Activated CD4-positive, alpha-beta T cell treated with anti-CD3 and anti-CD28 coated beads, Interleukin-2, amount 10 ng/mL, durations not matched to agents 24 days and 14 days (primary cell): Measurements from ENCODE around the gene TRABD2B. TPM values are rescaled to one million over a fixed set of nuclear protein-coding genes. Genes with fewer than 3 reads are reported as not detected.
"Not testable (repeated sequence)": the region's sequence is repeated elsewhere in the genome, so short reads cannot be mapped to it uniquely, and the experiment has no call there.

ENCODE experiments used
- DNase-seq: peaks from one replicate; pipeline ENCODE4 v3.0.0; 2022
- H3K27ac Mint-ChIP-seq: one replicate; pipeline ENCODE4 v1.8.0; 2022; ENCODE audit warnings: mild to moderate bottlenecking, mixed read lengths
- H3K27me3 Mint-ChIP-seq: one replicate; pipeline ENCODE4 v1.8.0; 2022; ENCODE audit warnings: mixed read lengths
- H3K36me3 Mint-ChIP-seq: one replicate; pipeline ENCODE4 v1.8.0; 2022; ENCODE audit warnings: low read depth, mild to moderate bottlenecking, mixed read lengths
- H3K4me1 Mint-ChIP-seq: one replicate; pipeline ENCODE4 v1.8.0; 2021; ENCODE audit warnings: mixed read lengths
- H3K4me3 Mint-ChIP-seq: one replicate; pipeline ENCODE4 v1.8.0; 2022; ENCODE audit warnings: mild to moderate bottlenecking, moderate library complexity, mixed read lengths
- H3K9me3 Mint-ChIP-seq: one replicate; pipeline ENCODE4 v1.8.0; 2021; ENCODE audit warnings: mixed read lengths
- intact Hi-C: fragments of 100-400 bp; cut with micrococcal nuclease; formaldehyde crosslinking; loops from one replicate; pipeline ENCODE4 v1.15.1; 2023
- total RNA-seq: library from RNA; stranded (reverse); gene quantifications from 2 replicates; pipeline ENCODE4 v1.2.3, GENCODE V29; 2022

TRABD2B gene
- total RNA-seq, 1 donor from 2014 or later, result not detected

DNA sequence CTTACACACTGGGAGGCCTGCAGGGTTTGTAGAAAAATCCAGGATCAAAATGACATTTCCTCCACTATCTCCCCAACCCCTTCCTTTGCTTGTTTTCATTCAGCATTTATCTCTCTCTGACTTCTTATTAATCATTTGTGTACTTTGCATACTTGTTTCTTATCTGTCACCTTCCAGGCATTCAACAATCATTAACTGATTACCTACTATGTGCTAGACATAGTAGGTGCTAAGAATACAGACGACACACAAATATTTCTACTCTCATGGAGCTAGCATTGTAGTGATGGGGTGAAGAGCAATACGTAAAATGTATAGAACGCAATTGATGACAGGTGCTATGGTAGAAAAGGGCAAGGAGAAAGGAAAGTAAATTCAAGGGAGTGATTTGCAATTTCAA, 20.9 kb downstream of the TRABD2B start:
- H3K27me3 Mint-ChIP-seq, result peaks cover 6% of the 10 kb centered on the region
- H3K4me1 Mint-ChIP-seq, result no peaks in the 10 kb centered on the region
- intact Hi-C loops, result no loop called here
- no peaks in the 10 kb centered on the region for H3K36me3 Mint-ChIP-seq
- H3K9me3 Mint-ChIP-seq, result no peaks in the 10 kb centered on the region
- DNase-seq, result no peak
- no peak overlapping the region for H3K27ac Mint-ChIP-seq
- H3K4me3 Mint-ChIP-seq, result no peak overlapping the region

DNA sequence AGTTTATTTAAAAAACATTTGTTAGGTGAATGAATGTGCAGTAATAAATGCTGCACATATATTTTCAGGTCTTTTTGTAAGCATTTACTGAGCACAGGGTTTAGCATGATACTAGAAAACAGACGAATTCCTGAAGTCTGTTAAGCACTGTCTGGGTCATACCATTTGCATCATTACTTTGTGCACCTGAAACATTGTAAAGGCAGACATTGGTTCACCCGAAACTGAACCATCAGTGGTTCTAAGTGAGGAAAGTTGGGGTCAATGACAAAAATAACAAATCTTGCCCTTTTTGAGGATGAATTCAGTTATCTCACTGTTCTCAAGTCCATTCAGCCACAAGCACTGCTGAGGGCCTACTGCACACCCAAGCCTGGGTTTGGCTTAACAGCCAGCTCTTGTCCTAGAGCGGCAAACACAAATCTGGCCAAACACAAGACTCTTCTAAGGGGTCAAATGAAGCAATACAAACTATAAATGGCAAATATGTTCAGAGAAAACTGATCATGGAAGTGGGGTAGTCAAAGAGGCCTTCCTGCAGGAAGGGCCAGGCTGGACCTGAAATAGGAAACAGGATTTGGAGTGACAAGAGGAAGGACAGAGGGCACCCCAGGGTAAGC, 21.8 kb downstream of the TRABD2B start:
- Mint-ChIP-seq H3K4me1 (no peaks in the 10 kb centered on the region), H3K4me3 (no peak overlapping the region), H3K9me3 (no peaks in the 10 kb centered on the region), H3K27ac (no peak overlapping the region), H3K27me3 (peaks cover 6% of the 10 kb centered on the region), H3K36me3 (no peaks in the 10 kb centered on the region)
- DNase-seq, result no peak
- intact Hi-C loops, result no loop called here

DNA sequence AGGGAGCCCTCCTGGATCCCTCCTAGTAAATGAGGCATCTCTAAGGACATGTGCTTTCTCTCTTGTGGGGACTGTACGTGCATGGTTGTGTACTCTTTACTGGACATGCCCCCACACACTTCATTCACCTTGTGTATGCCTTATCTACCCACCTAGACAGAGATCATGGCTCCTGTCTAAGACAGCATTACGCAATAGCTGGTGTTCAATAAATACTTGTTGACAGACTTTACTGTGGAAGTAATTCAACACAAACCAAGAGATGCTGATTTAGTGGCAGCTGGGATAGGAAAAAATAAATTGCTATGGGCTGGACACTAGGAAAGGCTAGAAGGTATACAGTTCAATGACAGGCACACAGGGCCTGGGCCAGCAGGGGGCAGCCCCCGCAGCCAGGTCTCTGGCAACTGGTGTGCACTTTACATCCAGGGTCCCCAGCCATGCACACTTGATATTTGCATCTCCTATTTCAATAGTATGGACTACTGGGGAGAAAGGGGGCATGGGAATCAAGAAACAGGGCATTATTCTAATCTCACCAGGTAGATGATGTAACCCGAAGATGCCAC, 24.2 kb downstream of the TRABD2B start:
- Mint-ChIP-seq H3K27ac (no peak overlapping the region), H3K4me1 (no peaks in the 10 kb centered on the region), H3K4me3 (no peak overlapping the region), H3K36me3 (no peaks in the 10 kb centered on the region), H3K27me3 (peaks cover 6% of the 10 kb centered on the region), H3K9me3 (no peaks in the 10 kb centered on the region)
- intact Hi-C loops, result no loop called here
- DNase-seq, result no peak

- H3K4me3 Mint-ChIP-seq, result no peak overlapping the region
- DNase-seq, result no peak
- no peaks in the 10 kb centered on the region for H3K36me3 Mint-ChIP-seq
- no peaks in the 10 kb centered on the region for H3K4me1 Mint-ChIP-seq
- no peaks in the 10 kb centered on the region for H3K9me3 Mint-ChIP-seq
- no peak overlapping the region for H3K27ac Mint-ChIP-seq
- H3K27me3 Mint-ChIP-seq, result peaks cover 6% of the 10 kb centered on the region
- intact Hi-C loops, result no loop called here
Measured at GRCh38 chr1:47971385-47972160, 25.6 kb downstream of the TRABD2B start.

DNA sequence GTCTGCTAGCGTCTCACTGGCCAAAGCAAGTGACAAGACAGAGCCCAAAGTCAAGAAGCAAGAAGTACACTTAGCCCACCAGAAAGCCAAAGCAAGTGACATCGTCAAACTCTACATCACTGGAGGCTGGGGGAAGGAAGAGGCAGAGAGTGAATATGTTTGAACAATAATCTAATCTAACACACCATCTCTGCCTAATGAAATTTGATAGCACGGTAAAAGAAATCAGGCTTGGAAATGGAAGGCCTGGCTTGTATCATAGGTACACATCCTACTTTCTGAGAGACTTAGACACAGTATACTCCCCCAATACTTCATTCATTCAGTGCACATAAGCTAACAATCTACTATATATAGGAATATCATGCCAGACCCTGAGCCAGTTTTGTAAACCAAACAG, 26.3 kb downstream of the TRABD2B start:
- no peaks in the 10 kb centered on the region for H3K36me3 Mint-ChIP-seq
- H3K27me3 Mint-ChIP-seq, result peaks cover 6% of the 10 kb centered on the region
- intact Hi-C loops, result no loop called here
- DNase-seq, result no peak
- H3K4me1 Mint-ChIP-seq, result no peaks in the 10 kb centered on the region
- H3K27ac Mint-ChIP-seq, result no peak overlapping the region
- no peak overlapping the region for H3K4me3 Mint-ChIP-seq
- no peaks in the 10 kb centered on the region for H3K9me3 Mint-ChIP-seq

GRCh38 chr1:47969478-47969877, 27.7 kb downstream of the TRABD2B start:
- no peaks in the 10 kb centered on the region for H3K9me3 Mint-ChIP-seq
- no peak overlapping the region for H3K4me3 Mint-ChIP-seq
- intact Hi-C loops, result no loop called here

DNA sequence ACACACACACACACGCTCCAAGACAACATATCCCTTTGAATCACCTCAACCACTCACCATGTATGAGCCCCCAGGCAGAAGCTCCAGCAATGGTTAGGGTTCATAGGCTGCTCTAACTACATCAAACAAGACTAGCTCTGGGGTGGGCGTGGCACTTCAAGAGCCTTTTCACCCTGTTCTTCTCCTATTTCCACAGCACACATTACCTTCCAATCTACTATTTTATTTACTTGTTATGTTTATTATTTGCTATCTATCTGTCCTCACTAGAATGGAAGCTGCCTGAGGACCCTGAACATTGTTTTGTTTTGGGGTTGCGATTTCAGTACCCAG, 28.7 kb downstream of the TRABD2B start:
- H3K9me3 Mint-ChIP-seq, result no peaks in the 10 kb centered on the region
- no peaks in the 10 kb centered on the region for H3K4me1 Mint-ChIP-seq
- H3K36me3 Mint-ChIP-seq, result no peaks in the 10 kb centered on the region
- H3K27ac Mint-ChIP-seq, result no peak overlapping the region
- intact Hi-C loops, result no loop called here
- no peak overlapping the region for H3K4me3 Mint-ChIP-seq
- no peak for DNase-seq
- H3K27me3 Mint-ChIP-seq, result peaks cover 1% of the 10 kb centered on the region

More at GRCh38 chr1:47969478-47969877, 27.7 kb downstream of the TRABD2B start:
- no peak for DNase-seq
- Mint-ChIP-seq H3K36me3 (no peaks in the 10 kb centered on the region), H3K27me3 (peaks cover 4% of the 10 kb centered on the region), H3K27ac (no peak overlapping the region), H3K4me1 (no peaks in the 10 kb centered on the region)

DNA sequence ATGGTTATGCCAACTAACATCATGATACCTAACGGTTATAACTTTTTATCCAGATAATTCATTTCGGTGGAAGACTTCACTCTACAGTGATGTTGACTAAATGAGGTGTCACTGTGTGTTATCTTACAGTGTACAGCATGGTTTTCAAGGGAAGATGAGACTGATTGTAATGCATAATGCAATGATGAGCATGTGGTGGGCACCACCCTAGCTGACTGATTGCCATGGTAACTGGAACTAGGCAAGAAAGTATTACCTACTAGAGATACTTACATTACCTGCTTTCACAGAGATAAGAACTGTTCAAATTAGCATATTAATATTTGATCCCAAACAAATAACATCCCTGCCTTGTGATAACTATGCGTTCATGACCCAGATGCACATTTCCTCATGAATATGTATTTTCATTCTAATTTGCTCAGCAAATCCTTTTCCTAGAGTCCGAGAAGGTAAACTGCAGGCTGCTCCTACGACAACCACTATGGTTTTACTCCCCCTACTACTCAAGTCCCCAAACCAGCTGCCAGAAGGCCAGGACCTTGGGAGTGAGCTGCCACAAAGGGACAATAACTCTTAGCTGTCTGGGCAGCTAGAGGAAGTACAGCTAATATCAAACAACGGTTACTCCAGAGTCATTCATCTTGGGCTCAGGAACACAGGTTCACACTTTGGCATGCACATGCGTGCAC, 29.2 kb downstream of the TRABD2B start:
- H3K4me1 Mint-ChIP-seq, result no peaks in the 10 kb centered on the region
- peaks cover 1% of the 10 kb centered on the region for H3K27me3 Mint-ChIP-seq
- intact Hi-C loops, result no loop called here
- H3K4me3 Mint-ChIP-seq, result no peak overlapping the region
- no peaks in the 10 kb centered on the region for H3K9me3 Mint-ChIP-seq
- no peaks in the 10 kb centered on the region for H3K36me3 Mint-ChIP-seq
- no peak for DNase-seq
- no peak overlapping the region for H3K27ac Mint-ChIP-seq

DNA sequence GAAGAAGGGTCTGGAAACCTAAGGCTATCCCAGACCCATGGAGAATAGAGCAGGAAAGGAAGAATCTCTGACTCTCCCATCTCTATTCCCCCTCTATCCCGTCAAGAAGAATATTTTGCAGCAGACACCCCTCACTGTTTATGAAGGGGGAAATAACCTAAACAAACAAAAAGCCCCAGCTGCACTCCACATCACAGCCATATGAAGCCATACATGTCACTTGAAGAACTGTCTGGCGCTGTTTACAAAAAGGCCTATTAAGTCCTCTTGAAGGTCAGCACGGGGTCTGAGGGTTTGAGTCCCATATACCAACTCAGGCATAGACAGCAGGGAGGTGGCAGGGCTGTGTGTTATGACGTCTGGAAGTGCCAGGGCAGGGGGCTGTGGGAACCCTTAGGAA, 31.4 kb downstream of the TRABD2B start:
- intact Hi-C loops, result no loop called here
- DNase-seq, result no peak
- H3K27me3 Mint-ChIP-seq, result no peaks in the 10 kb centered on the region
- H3K27ac Mint-ChIP-seq, result no peak overlapping the region
- H3K9me3 Mint-ChIP-seq, result no peaks in the 10 kb centered on the region
- H3K36me3 Mint-ChIP-seq, result no peaks in the 10 kb centered on the region
- no peaks in the 10 kb centered on the region for H3K4me1 Mint-ChIP-seq
- H3K4me3 Mint-ChIP-seq, result no peak overlapping the region

GRCh38 chr1:47964636-47965035, 32.5 kb downstream of the TRABD2B start:
- H3K4me3 Mint-ChIP-seq, result no peak overlapping the region
- intact Hi-C loops, result no loop called here
- no peaks in the 10 kb centered on the region for H3K4me1 Mint-ChIP-seq
- H3K9me3 Mint-ChIP-seq, result no peaks in the 10 kb centered on the region
- no peak overlapping the region for H3K27ac Mint-ChIP-seq
- no peaks in the 10 kb centered on the region for H3K27me3 Mint-ChIP-seq
- DNase-seq, result no peak
- no peaks in the 10 kb centered on the region for H3K36me3 Mint-ChIP-seq

DNA sequence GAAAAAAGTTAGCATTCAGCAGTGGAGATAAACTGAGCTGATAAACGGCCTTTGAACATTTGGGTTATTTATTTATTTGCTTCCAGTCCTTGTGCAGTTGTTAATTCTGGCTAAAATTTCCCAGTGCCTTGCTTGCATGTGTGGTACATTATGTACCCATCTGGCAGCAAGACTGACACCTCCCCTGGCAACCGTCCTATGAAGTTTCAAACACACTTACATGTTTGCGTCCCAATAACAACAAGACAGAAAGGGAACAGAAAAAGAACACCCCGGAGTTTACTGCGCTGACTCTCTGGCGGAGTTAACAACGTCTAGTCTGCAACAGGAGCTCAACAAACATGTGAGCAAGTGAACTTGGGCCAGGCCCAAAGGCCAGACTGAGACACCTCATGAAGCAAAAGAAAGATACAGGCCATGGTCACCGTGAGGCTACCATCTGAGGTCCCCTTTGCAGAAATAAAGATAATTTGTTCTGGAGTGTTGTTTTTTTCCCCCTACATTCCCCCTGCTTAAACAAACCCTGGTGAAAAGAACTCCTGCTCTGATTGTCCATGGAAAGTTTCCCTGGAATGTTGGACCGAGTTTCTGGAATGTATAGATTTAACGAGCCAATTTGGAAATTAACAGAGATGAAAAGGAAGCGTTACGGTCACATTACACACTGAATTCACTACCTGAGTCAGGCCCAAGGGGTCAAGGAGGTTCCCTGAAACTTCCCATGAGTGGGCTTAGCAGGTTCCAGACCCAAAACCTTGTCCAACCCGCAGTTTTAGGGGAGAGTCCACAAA, 33.4 kb downstream of the TRABD2B start:
- Mint-ChIP-seq H3K4me3 (no peak overlapping the region), H3K4me1 (no peaks in the 10 kb centered on the region), H3K27ac (no peak overlapping the region), H3K36me3 (no peaks in the 10 kb centered on the region), H3K9me3 (no peaks in the 10 kb centered on the region), H3K27me3 (no peaks in the 10 kb centered on the region)
- no peak for DNase-seq
- intact Hi-C loops, result no loop called here

GRCh38 chr1:47962750-47963492, 34.3 kb downstream of the TRABD2B start:
- Mint-ChIP-seq H3K9me3 (no peaks in the 10 kb centered on the region), H3K4me3 (no peak overlapping the region), H3K4me1 (no peaks in the 10 kb centered on the region), H3K36me3 (no peaks in the 10 kb centered on the region), H3K27me3 (no peaks in the 10 kb centered on the region), H3K27ac (no peak overlapping the region)
- intact Hi-C loops, result no loop called here
- DNase-seq, result no peak

DNA sequence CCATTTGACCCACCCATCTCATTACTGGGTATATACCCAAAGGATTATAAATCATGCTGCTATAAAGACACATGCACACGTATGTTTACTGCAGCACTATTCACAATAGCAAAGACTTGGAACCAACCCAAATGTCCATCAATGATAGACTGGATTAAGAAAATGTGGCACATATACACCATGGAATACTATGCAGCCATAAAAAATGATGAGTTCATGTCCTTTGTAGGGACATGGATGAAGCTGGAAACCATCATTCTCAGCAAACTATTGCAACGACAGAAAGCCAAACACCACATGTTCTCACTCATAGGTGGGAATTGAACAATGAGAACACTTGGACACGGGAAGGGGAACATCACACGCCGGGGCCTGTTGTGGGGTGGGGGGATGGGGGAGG, 35.4 kb downstream of the TRABD2B start:
- DNase-seq, H3K36me3 Mint-ChIP-seq, H3K27me3 Mint-ChIP-seq, H3K27ac Mint-ChIP-seq, H3K4me1 Mint-ChIP-seq, H3K9me3 Mint-ChIP-seq, H3K4me3 Mint-ChIP-seq, intact Hi-C loops: not testable (repeated sequence)
